IMR-90 (cell line): ENCODE data around the gene NEDD4L. TPM values are rescaled to one million over a fixed set of nuclear protein-coding genes. Genes with fewer than 3 reads are reported as not detected.

Experiments used
- ATAC-seq: fragments of 200-7000 bp; cut with Tn5 transposase; 2 replicates; pipeline ENCODE4 v1.9.1; 2020; ENCODE audit warnings: low read depth, mild to moderate bottlenecking, moderate library complexity
- BruUV-seq: library from RNA; stranded (reverse); fragments of 400-500 nt; replicated peaks from 2 replicates; lab custom pipeline; 2021; lab: Mats Ljungman, UMichigan
- CTCF ChIA-PET: fragments of 300-600 bp; formaldehyde crosslinking; extraction: SDS; loops from one replicate; lab custom pipeline; 2021; ENCODE audit warnings: antibody characterized with exemption; lab: Yijun Ruan, JAX
- POLR2A ChIA-PET: fragments of 300-600 bp; sonication (Branson Sonifier 250); formaldehyde crosslinking; loops from one replicate; lab custom pipeline; 2022; ENCODE audit warnings: antibody characterized with exemption; ENCODE audit not compliant: unreplicated experiment; lab: Charles Lee
- DNase-seq: peaks from one replicate; pipeline ENCODE4 v3.0.0; 2013
- H2AFZ ChIP-seq: replicated peaks from 2 replicates; pipeline ENCODE3; 2013; ENCODE audit warnings: low read length, mild to moderate bottlenecking; ENCODE audit not compliant: poor library complexity
- H2AK5ac ChIP-seq: 2 replicates; pipeline ENCODE4 v1.6.1; 2013; ENCODE audit warnings: low read depth, low read length, inconsistent platforms
- H2AK9ac ChIP-seq: replicated peaks from 2 replicates; pipeline ENCODE3; 2013; ENCODE audit warnings: mild to moderate bottlenecking, low read depth, low read length, moderate library complexity; ENCODE audit not compliant: poor library complexity
- H2BK120ac ChIP-seq: 2 replicates; pipeline ENCODE4 v1.6.1; 2013; ENCODE audit warnings: low read depth, low read length, inconsistent platforms
- H2BK15ac ChIP-seq: 3 replicates; pipeline ENCODE4 v1.6.1; 2013; ENCODE audit warnings: low read depth, low read length, inconsistent platforms
- H2BK20ac ChIP-seq: 2 replicates; pipeline ENCODE4 v1.6.1; 2013; ENCODE audit warnings: low read depth, mild to moderate bottlenecking, inconsistent platforms, low read length, moderate library complexity
- H2BK5ac ChIP-seq: 2 replicates; pipeline ENCODE4 v1.6.1; 2013; ENCODE audit warnings: mild to moderate bottlenecking, low read depth, low read length, inconsistent platforms; ENCODE audit not compliant: poor library complexity, severe bottlenecking
- H3K14ac ChIP-seq: replicated peaks from 2 replicates; pipeline ENCODE4 v1.6.1; 2013; ENCODE audit warnings: low read depth, low read length, inconsistent platforms
- H3K18ac ChIP-seq: 2 replicates; pipeline ENCODE4 v1.6.1; 2013; ENCODE audit warnings: low read depth, low read length, control low read depth
- H3K23ac ChIP-seq: 2 replicates; pipeline ENCODE4 v1.6.1; 2013; ENCODE audit warnings: low read depth, low read length, inconsistent platforms
- H3K27ac ChIP-seq: 2 replicates; pipeline ENCODE4 v1.5.1; 2013; ENCODE audit warnings: mild to moderate bottlenecking, control low read depth, low read length; ENCODE audit not compliant: insufficient read depth
- H3K27me3 ChIP-seq: 2 replicates; pipeline ENCODE4 v1.6.1; 2013; ENCODE audit warnings: low read length; ENCODE audit not compliant: control insufficient read depth, insufficient read depth
- H3K36me3 ChIP-seq: 2 replicates; pipeline ENCODE4 v1.6.1; 2013; ENCODE audit warnings: low read length, mixed read lengths; ENCODE audit not compliant: control insufficient read depth, insufficient read depth
- H3K4ac ChIP-seq: 2 replicates; pipeline ENCODE4 v1.6.1; 2013; ENCODE audit warnings: low read depth, low read length, inconsistent platforms
- H3K4me1 ChIP-seq: 2 replicates; pipeline ENCODE4 v1.6.1; 2013; ENCODE audit warnings: low read length, mixed read lengths; ENCODE audit not compliant: control insufficient read depth, insufficient read depth
- H3K4me2 ChIP-seq: 2 replicates; pipeline ENCODE4 v1.6.1; 2013; ENCODE audit warnings: low read depth, mild to moderate bottlenecking, control low read depth, low read length, moderate library complexity
- H3K4me3 ChIP-seq: 2 replicates; pipeline ENCODE4 v1.5.1; 2013; ENCODE audit warnings: low read depth, mild to moderate bottlenecking, control low read depth, low read length, moderate library complexity; ENCODE audit not compliant: insufficient read depth
- H3K56ac ChIP-seq: 2 replicates; pipeline ENCODE4 v1.6.1; 2013; ENCODE audit warnings: low read length, inconsistent platforms; ENCODE audit not compliant: insufficient read depth; ENCODE audit errors: extremely low read depth
- H3K79me1 ChIP-seq, 2 experiments: 2 replicates each; pipeline ENCODE4 v1.6.1; 2013; ENCODE audit warnings: low read length in 2 of 2, inconsistent platforms in 1 of 2, low read depth in 1 of 2
- H3K9ac ChIP-seq: 2 replicates; pipeline ENCODE4 v1.6.1; 2013; ENCODE audit warnings: low read depth, low read length, control low read depth
- H3K9me1 ChIP-seq: 2 replicates; pipeline ENCODE4 v1.6.1; 2013; ENCODE audit warnings: low read length, inconsistent platforms; ENCODE audit not compliant: insufficient read depth
- H3K9me3 ChIP-seq: 2 replicates; pipeline ENCODE4 v1.6.1; 2013; ENCODE audit warnings: low read length; ENCODE audit not compliant: control insufficient read depth, insufficient read depth
- H4K20me1 ChIP-seq: 2 replicates; pipeline ENCODE4 v1.6.1; 2013; ENCODE audit warnings: low read length, inconsistent platforms; ENCODE audit not compliant: insufficient read depth
- H4K5ac ChIP-seq: 2 replicates; pipeline ENCODE4 v1.6.1; 2013; ENCODE audit warnings: mild to moderate bottlenecking, low read depth, low read length, control low read depth
- H4K8ac ChIP-seq, 2 experiments: 2 replicates each; pipeline ENCODE4 v1.6.1; 2013; ENCODE audit warnings: low read depth in 2 of 2, low read length in 2 of 2, control low read depth in 1 of 2, inconsistent platforms in 1 of 2
- H4K91ac ChIP-seq: 2 replicates; pipeline ENCODE4 v1.6.1; 2013; ENCODE audit warnings: low read depth, low read length, inconsistent platforms; ENCODE audit not compliant: insufficient read depth
- BHLHE40 ChIP-seq: fragments of 150-350 bp; IDR thresholded peaks from 2 replicates; pipeline ENCODE4 v1.6.1; 2016; ENCODE audit warnings: mild to moderate bottlenecking, low read depth, low read length
- CEBPB ChIP-seq: IDR thresholded peaks from 2 replicates; pipeline ENCODE4 v1.6.1; 2012; ENCODE audit warnings: low read depth, low read length, improper control_type of control experiment
- FOS ChIP-seq: fragments of 150-350 bp; IDR thresholded peaks from 2 replicates; pipeline ENCODE4 v1.6.1; 2016; ENCODE audit warnings: low read depth, low read length
- MAZ ChIP-seq: IDR thresholded peaks from 2 replicates; pipeline ENCODE4 v1.6.1; 2012; ENCODE audit warnings: low read depth, mild to moderate bottlenecking, low read length, improper control_type of control experiment, moderate library complexity, borderline replicate concordance
- POLR2A ChIP-seq: IDR thresholded peaks from 2 replicates; pipeline ENCODE4 v1.6.1; 2012; ENCODE audit warnings: mild to moderate bottlenecking, low read depth, low read length
- RCOR1 ChIP-seq: IDR thresholded peaks from 2 replicates; pipeline ENCODE4 v1.6.1; 2012; ENCODE audit warnings: mild to moderate bottlenecking, low read length, improper control_type of control experiment; ENCODE audit not compliant: insufficient replicate concordance
- USF2 ChIP-seq: fragments of 150-350 bp; IDR thresholded peaks from 2 replicates; pipeline ENCODE4 v1.6.1; 2017; ENCODE audit warnings: mild to moderate bottlenecking, antibody characterized with exemption, low read length, low read depth
- WGBS, 2 experiments: methylation state at CpG; one replicate each; pipeline versions ENCODE4 v1.1.5 to v1.1.7; 2013; ENCODE audit warnings: missing lambda C conversion rate in 2 of 2; ENCODE audit not compliant: insufficient read length in 1 of 2; ENCODE audit errors: extremely low coverage in 2 of 2; 5-methylcytosine and 5-hydroxymethylcytosine counted together
- dilution Hi-C: fragments of 300-500 bp; cut with HindIII; formaldehyde crosslinking; loops from one replicate; pipeline ENCODE4 v1.14.3; 2018; ENCODE audit warnings: low sequenced_read_pairs; ENCODE audit not compliant: unreplicated experiment
- in situ Hi-C: fragments of 300-500 bp; cut with MboI; formaldehyde crosslinking; loops from 3 replicates; pipeline ENCODE4 v1.14.3; 2019; ENCODE audit warnings: low sequenced_read_pairs, inconsistent platforms, mixed read lengths
- intact Hi-C: fragments of 100-400 bp; cut with micrococcal nuclease; formaldehyde crosslinking; loops from 2 replicates; pipeline ENCODE4 v1.10.0; 2022
- polyA plus RNA-seq, 3 experiments: library from polyadenylated mRNA; depleted of rRNA; stranded (reverse); fragments of >200 nt; gene quantifications; 2 replicates each; pipeline ENCODE4 v1.2.3, GENCODE V29; 2012; ENCODE audit warnings: low replicate concordance in 1 of 3
- total RNA-seq: library from RNA; depleted of rRNA; stranded (reverse); fragments of >200 nt; gene quantifications from 2 replicates; pipeline ENCODE4 v1.2.3, GENCODE V29; 2012

NEDD4L gene
- total and polyA plus RNA-seq, 2 of the 4 experiments (the other 2 are of a cell fraction): 10.0 to 10.9 TPM

- H2AFZ ChIP-seq: no peak overlapping the region
- ATAC-seq: no peak
- H3K4me2 ChIP-seq: no peak overlapping the region
Measured at GRCh38 chr18:58382446-58382845, 338.4 kb downstream of the NEDD4L start.

More at GRCh38 chr18:58382446-58382845, 338.4 kb downstream of the NEDD4L start:
- Histone ChIP-seq H4K5ac (no peak overlapping the region), H2BK120ac (no peak overlapping the region), H3K56ac (no peak overlapping the region), H4K91ac (no peak overlapping the region), H3K18ac (no peak overlapping the region), H3K79me1 (no peaks in the 10 kb centered on the region), H3K9me1 (no peaks in the 10 kb centered on the region), H2BK15ac (no peak overlapping the region), H3K36me3 (peaks cover 2% of the 10 kb centered on the region), H3K14ac (0 out of 2 replicates have a peak overlapping the region, but pooled peaks have one; percentile 66), H2BK5ac (no peak overlapping the region), H4K20me1 (no peaks in the 10 kb centered on the region; the same call in 1 of the 2 replicates), H2AK5ac (no peak overlapping the region), H2BK20ac (no peak overlapping the region), H3K27ac (no peak overlapping the region), H3K9ac (no peak overlapping the region), H3K23ac (no peak overlapping the region), H3K4me1 (no peaks in the 10 kb centered on the region), H3K4ac (no peak overlapping the region), H3K4me3 (no peak overlapping the region), H3K27me3 (no peaks in the 10 kb centered on the region), H4K8ac (no peak overlapping the region), H2AK9ac (no peak overlapping the region), H3K9me3 (no peaks in the 10 kb centered on the region)
- no peak for DNase-seq
- dilution Hi-C loops: no loop called here
- ChIA-PET POLR2A (no interaction called here), CTCF (no interaction called here)
- in situ Hi-C loops: no loop called here
- no CpG with 5 or more reads among the region's 2 CpGs for WGBS, 2 experiments
- no peak for TF ChIP-seq POLR2A
- no peak for TF ChIP-seq BHLHE40
- TF ChIP-seq CEBPB: no peak
- no peak for TF ChIP-seq FOS
- no peak for TF ChIP-seq MAZ
- no peak for TF ChIP-seq RCOR1
- no peak for TF ChIP-seq USF2
- intact Hi-C loops: no loop called here
- no TSS peak for BruUV-seq
